OCI-LY3 (cell line): ENCODE measurements around the gene DPP3.
A peak's percentile ranks its signal among the peaks of the same experiment; 100 is the strongest.

ENCODE experiments used
- H2AFZ ChIP-seq: fragments of 200-600, 300-600 bp; shearing (Covaris generic); 2 replicates; pipeline ENCODE4 v1.6.0; 2014; ENCODE audit warnings: antibody characterized with exemption, low read depth, low read length
- H3K27ac ChIP-seq: fragments of 200-600, 300-600 bp; sonication (generic); 2 replicates; pipeline ENCODE4 v1.5.1; 2014; ENCODE audit warnings: mild to moderate bottlenecking, low read length, moderate library complexity, mixed read lengths
- H3K27me3 ChIP-seq: fragments of 200-600, 300-600 bp; sonication (generic); 2 replicates; pipeline ENCODE4 v1.6.1; 2014; ENCODE audit warnings: low read depth, low read length, mixed read lengths
- H3K36me3 ChIP-seq: fragments of 200-600, 300-600 bp; sonication (generic); replicated peaks from 2 replicates; pipeline ENCODE3; 2014; ENCODE audit warnings: low read depth, low read length, mixed read lengths
- H3K4me1 ChIP-seq: fragments of 300-600, 200-600 bp; sonication (generic); 2 replicates; pipeline ENCODE4 v1.6.1; 2014; ENCODE audit warnings: low read length, mixed read lengths
- H3K4me2 ChIP-seq: fragments of 200-600, 300-600 bp; sonication (generic); 2 replicates; pipeline ENCODE4 v1.6.1; 2014; ENCODE audit warnings: low read length, mixed read lengths
- H3K4me3 ChIP-seq: fragments of 300-600, 200-600 bp; sonication (generic); 2 replicates; pipeline ENCODE4 v1.5.1; 2014; ENCODE audit warnings: antibody characterized with exemption, mild to moderate bottlenecking, low read length, moderate library complexity
- H3K79me2 ChIP-seq: fragments of 300-600, 200-600 bp; shearing (Covaris generic); 2 replicates; pipeline ENCODE4 v1.6.1; 2014; ENCODE audit warnings: mild to moderate bottlenecking, low read length, mixed read lengths
- H3K9ac ChIP-seq: fragments of 300-600, 200-600 bp; shearing (Covaris generic); 2 replicates; pipeline ENCODE4 v1.6.0; 2014; ENCODE audit warnings: mild to moderate bottlenecking, low read length, moderate library complexity
- H3K9me3 ChIP-seq: fragments of 200-600, 300-600 bp; shearing (Covaris generic); 2 replicates; pipeline ENCODE4 v1.6.1; 2014; ENCODE audit warnings: low read length, mixed read lengths; ENCODE audit not compliant: insufficient read depth
- H4K20me1 ChIP-seq: fragments of 200-600, 300-600 bp; sonication (generic); 2 replicates; pipeline ENCODE4 v1.6.1; 2016; ENCODE audit warnings: low read length, mixed read lengths; ENCODE audit not compliant: insufficient read depth
- CTCF ChIP-seq: fragments of 200-600, 300-600 bp; sonication (generic); IDR thresholded peaks from 2 replicates; pipeline ENCODE4 v1.5.1; 2014; ENCODE audit warnings: antibody characterized with exemption, low read length, low read depth
- EZH2phosphoT487 ChIP-seq: fragments of 200-600 bp; shearing (Covaris generic); IDR thresholded peaks from 2 replicates; pipeline ENCODE4 v1.6.1; 2018; ENCODE audit warnings: antibody characterized with exemption, mixed run types, low read depth

Gene DPP3

GRCh38 chr11:66479394-66480116 lies 679 bp upstream of the DPP3 start:
- Histone ChIP-seq H3K36me3 (peaks cover 7% of the 10 kb centered on the region), H3K9ac (peak overlapping the region; percentile 86), H3K27me3 (no peaks in the 10 kb centered on the region), H3K4me2 (peak overlapping the region; percentile 93), H4K20me1 (no peaks in the 10 kb centered on the region), H3K4me3 (peak overlapping the region; percentile 89), H3K27ac (peak overlapping the region; percentile 55), H2AFZ (peak overlapping the region; percentile 28; the same call in 1 of the 2 replicates), H3K79me2 (peaks cover 23% of the 10 kb centered on the region), H3K4me1 (peaks cover 8% of the 10 kb centered on the region), H3K9me3 (no peaks in the 10 kb centered on the region)
- TF ChIP-seq EZH2phosphoT487: no peak

GRCh38 chr11:66484806-66485380 lies 4.7 kb downstream of the DPP3 start:
- Histone ChIP-seq H3K36me3 (peaks cover 17% of the 10 kb centered on the region), H2AFZ (no peak overlapping the region), H3K27me3 (no peaks in the 10 kb centered on the region), H3K4me1 (peaks cover 5% of the 10 kb centered on the region), H3K4me2 (no peak overlapping the region), H3K9me3 (no peaks in the 10 kb centered on the region), H3K9ac (no peak overlapping the region), H3K27ac (no peak overlapping the region), H3K4me3 (no peak overlapping the region), H3K79me2 (peaks cover 11% of the 10 kb centered on the region), H4K20me1 (no peaks in the 10 kb centered on the region; the same call in 1 of the 2 replicates)
- TF ChIP-seq EZH2phosphoT487: no peak
- TF ChIP-seq CTCF: no peak

GRCh38 chr11:66488957-66489356 lies 8.7 kb downstream of the DPP3 start:
- no peak for TF ChIP-seq CTCF
- TF ChIP-seq EZH2phosphoT487: no peak
- Histone ChIP-seq H3K27ac (no peak overlapping the region), H3K9ac (no peak overlapping the region), H3K4me1 (no peaks in the 10 kb centered on the region), H3K79me2 (no peaks in the 10 kb centered on the region), H4K20me1 (no peaks in the 10 kb centered on the region; the same call in 1 of the 2 replicates), H3K9me3 (no peaks in the 10 kb centered on the region), H2AFZ (no peak overlapping the region), H3K36me3 (peaks cover 23% of the 10 kb centered on the region), H3K27me3 (no peaks in the 10 kb centered on the region), H3K4me2 (no peak overlapping the region), H3K4me3 (no peak overlapping the region)

- Histone ChIP-seq H3K27ac (no peak overlapping the region), H3K9ac (no peak overlapping the region), H3K36me3 (peaks cover 29% of the 10 kb centered on the region), H2AFZ (no peak overlapping the region), H3K4me1 (no peaks in the 10 kb centered on the region), H3K4me3 (no peak overlapping the region), H3K9me3 (no peaks in the 10 kb centered on the region), H3K27me3 (no peaks in the 10 kb centered on the region), H4K20me1 (no peaks in the 10 kb centered on the region; the same call in 1 of the 2 replicates), H3K79me2 (no peaks in the 10 kb centered on the region), H3K4me2 (no peak overlapping the region)
- TF ChIP-seq CTCF: no peak
- no peak for TF ChIP-seq EZH2phosphoT487
These were observed 9.4 kb downstream of the DPP3 start for GRCh38 chr11:66489636-66490035.
